HepG2 (cell line): ENCODE data around the gene DENND4B. TPM values are rescaled to one million over a fixed set of nuclear protein-coding genes. Genes with fewer than 3 reads are reported as not detected.

Experiments
- ATF4 ChIP-seq, 2 experiments: fragments of 450-650 bp in 1 of 2; sonication (generic) in 1 of 2; formaldehyde crosslinking; IDR thresholded peaks; 2 replicates each; pipeline versions ENCODE4 v1.5.0 to v1.8.0; 2020 to 2022; ENCODE audit warnings: mild to moderate bottlenecking in 1 of 2, missing genetic modification reagents in 1 of 2
- CCDC6 ChIP-seq: sonication (generic); formaldehyde crosslinking; IDR thresholded peaks from 2 replicates; pipeline ENCODE4 v1.8.1; 2022; ENCODE audit warnings: mild to moderate bottlenecking, missing genetic modification reagents, moderate library complexity
- EED ChIP-seq: sonication (generic); formaldehyde crosslinking; IDR thresholded peaks from 2 replicates; pipeline ENCODE4 v1.5.0; 2020; ENCODE audit warnings: mild to moderate bottlenecking, missing genetic modification reagents
- GMEB1 ChIP-seq: sonication (generic); formaldehyde crosslinking; IDR thresholded peaks from 2 replicates; pipeline ENCODE4 v1.5.1; 2020; ENCODE audit warnings: missing genetic modification reagents, mild to moderate bottlenecking, borderline replicate concordance
- IRF9 ChIP-seq: sonication (generic); formaldehyde crosslinking; IDR thresholded peaks from 2 replicates; pipeline ENCODE4 v1.8.0; 2022; ENCODE audit warnings: missing genetic modification reagents, mild to moderate bottlenecking, borderline replicate concordance
- KIAA2018 ChIP-seq: sonication (generic); formaldehyde crosslinking; IDR thresholded peaks from 2 replicates; pipeline ENCODE4 v1.5.0; 2020; ENCODE audit warnings: mild to moderate bottlenecking, missing genetic modification reagents, borderline replicate concordance
- MXD4 ChIP-seq: IDR thresholded peaks from 2 replicates; pipeline ENCODE4 v1.6.1; 2016; ENCODE audit warnings: mild to moderate bottlenecking, missing biosample characterization, missing genetic modification reagents
- PBX2 ChIP-seq: IDR thresholded peaks from 2 replicates; pipeline ENCODE4 v1.6.1; 2016; ENCODE audit warnings: control low read depth
- XBP1 ChIP-seq: sonication (generic); formaldehyde crosslinking; IDR thresholded peaks from 2 replicates; pipeline ENCODE4 v1.5.0; 2020; ENCODE audit warnings: missing genetic modification reagents
- ZFP90 ChIP-seq: sonication (generic); formaldehyde crosslinking; IDR thresholded peaks from 2 replicates; pipeline ENCODE4 v1.8.0; 2022; ENCODE audit warnings: missing genetic modification reagents, mild to moderate bottlenecking, inconsistent platforms, borderline replicate concordance
- polyA plus RNA-seq, 8 experiments: library from polyadenylated mRNA; depleted of rRNA in 3 of 8; stranded (reverse) in 7 of 8; unstranded in 1 of 8; fragments of >200 nt; fragmentation: Illumina TruSeq in 4 of 8; extraction: Trizol in 4 of 8; gene quantifications; 2 replicates each; pipeline versions ENCODE4 v1.2.1 to v1.2.3, GENCODE V29; 2011 to 2016; ENCODE audit warnings: low read depth in 4 of 8, missing spikeins in 1 of 8, mixed read lengths in 1 of 8; ENCODE audit not compliant: insufficient read depth in 1 of 8
- total RNA-seq, 5 experiments: library from RNA; depleted of rRNA; stranded (reverse); fragments of >200 nt; fragmentation: Illumina TruSeq; extraction: Trizol; gene quantifications; 2 replicates each; pipeline ENCODE4 v1.2.3, GENCODE V29; 2016; ENCODE audit warnings: low read depth in 1 of 5

Gene DENND4B
- total and polyA plus RNA-seq, 2 of the 13 experiments (the other 11 are each of a cell fraction or from before 2014, with no cell fraction given): 15.1 to 20.3 TPM

- TF ChIP-seq XBP1 (no peak), PBX2 (CRISPR knock-in tag) (peak; percentile 95), EED (CRISPR knock-in tag) (peak; percentile 91), ZFP90 (peak; percentile 87), GMEB1 (CRISPR knock-in tag) (peak; percentile 56; the same call in 1 of the 2 replicates), KIAA2018 (CRISPR knock-in tag) (no peak), CCDC6 (CRISPR knock-in tag) (peak; percentile 92), MXD4 (CRISPR knock-in tag) (peak; percentile 81), ATF4 (CRISPR knock-in tag; IDR thresholded peaks at IDR 0.05) (0 out of 4 replicates have a peak, but pooled peaks of 1 of the 2 experiments have one; percentile 50), IRF9 (CRISPR knock-in tag) (peak; percentile 83; the same call in 1 of the 2 replicates)
Observed at GRCh38 chr1:153967107-153967999, 20.8 kb upstream of the DENND4B start, which contains the start of gene CREB3L4 (continued).
